OCI-LY3 (cell line): Measurements from ENCODE around the gene FANCC.
"Not testable (repeated sequence)": the region's sequence is repeated elsewhere in the genome, so short reads cannot be mapped to it uniquely, and the experiment has no call there.

Source experiments
- H2AFZ ChIP-seq: fragments of 200-600, 300-600 bp; shearing (Covaris generic); 2 replicates; pipeline ENCODE4 v1.6.0; 2014; ENCODE audit warnings: antibody characterized with exemption, low read depth, low read length
- H3K27ac ChIP-seq: fragments of 200-600, 300-600 bp; sonication (generic); 2 replicates; pipeline ENCODE4 v1.5.1; 2014; ENCODE audit warnings: mild to moderate bottlenecking, low read length, moderate library complexity, mixed read lengths
- H3K27me3 ChIP-seq: fragments of 200-600, 300-600 bp; sonication (generic); 2 replicates; pipeline ENCODE4 v1.6.1; 2014; ENCODE audit warnings: low read depth, low read length, mixed read lengths
- H3K36me3 ChIP-seq: fragments of 200-600, 300-600 bp; sonication (generic); replicated peaks from 2 replicates; pipeline ENCODE3; 2014; ENCODE audit warnings: low read depth, low read length, mixed read lengths
- H3K4me1 ChIP-seq: fragments of 300-600, 200-600 bp; sonication (generic); 2 replicates; pipeline ENCODE4 v1.6.1; 2014; ENCODE audit warnings: low read length, mixed read lengths
- H3K4me2 ChIP-seq: fragments of 200-600, 300-600 bp; sonication (generic); 2 replicates; pipeline ENCODE4 v1.6.1; 2014; ENCODE audit warnings: low read length, mixed read lengths
- H3K4me3 ChIP-seq: fragments of 300-600, 200-600 bp; sonication (generic); 2 replicates; pipeline ENCODE4 v1.5.1; 2014; ENCODE audit warnings: antibody characterized with exemption, mild to moderate bottlenecking, low read length, moderate library complexity
- H3K79me2 ChIP-seq: fragments of 300-600, 200-600 bp; shearing (Covaris generic); 2 replicates; pipeline ENCODE4 v1.6.1; 2014; ENCODE audit warnings: mild to moderate bottlenecking, low read length, mixed read lengths
- H3K9ac ChIP-seq: fragments of 300-600, 200-600 bp; shearing (Covaris generic); 2 replicates; pipeline ENCODE4 v1.6.0; 2014; ENCODE audit warnings: mild to moderate bottlenecking, low read length, moderate library complexity
- H3K9me3 ChIP-seq: fragments of 200-600, 300-600 bp; shearing (Covaris generic); 2 replicates; pipeline ENCODE4 v1.6.1; 2014; ENCODE audit warnings: low read length, mixed read lengths; ENCODE audit not compliant: insufficient read depth
- H4K20me1 ChIP-seq: fragments of 200-600, 300-600 bp; sonication (generic); 2 replicates; pipeline ENCODE4 v1.6.1; 2016; ENCODE audit warnings: low read length, mixed read lengths; ENCODE audit not compliant: insufficient read depth
- EZH2phosphoT487 ChIP-seq: fragments of 200-600 bp; shearing (Covaris generic); IDR thresholded peaks from 2 replicates; pipeline ENCODE4 v1.6.1; 2018; ENCODE audit warnings: antibody characterized with exemption, mixed run types, low read depth
- TF ChIP-seq, protein P1 (sequence below): fragments of 200-600, 300-600 bp; sonication (generic); IDR thresholded peaks from 2 replicates; pipeline ENCODE4 v1.5.1; 2014; ENCODE audit warnings: antibody characterized with exemption, low read length, low read depth

Gene FANCC

DNA sequence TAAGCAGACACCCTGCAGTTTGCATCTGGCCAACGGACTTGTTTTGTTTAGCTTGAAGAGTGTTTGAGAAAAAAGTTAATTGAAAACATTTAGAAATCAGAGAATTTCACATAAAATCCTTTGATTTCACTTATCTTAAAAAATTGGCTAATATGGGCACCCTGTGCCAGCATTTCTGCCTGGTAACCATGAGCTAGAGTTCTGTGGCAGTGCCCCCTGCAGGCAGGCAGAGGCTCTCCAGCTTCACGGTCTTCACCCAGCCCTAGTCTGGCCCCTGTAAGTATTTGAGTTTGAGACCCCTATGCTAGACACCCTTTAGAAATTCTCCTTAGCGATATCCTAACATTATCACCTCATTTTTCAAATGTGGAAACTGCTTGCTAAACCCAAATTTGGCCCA is 18.8 kb upstream of the FANCC start:
- Histone ChIP-seq H3K4me2 (no peak overlapping the region), H3K4me3 (no peak overlapping the region), H2AFZ (no peak overlapping the region), H4K20me1 (no peaks in the 10 kb centered on the region), H3K9ac (no peak overlapping the region), H3K27ac (no peak overlapping the region), H3K79me2 (no peaks in the 10 kb centered on the region), H3K36me3 (no peaks in the 10 kb centered on the region), H3K9me3 (no peaks in the 10 kb centered on the region), H3K27me3 (0 out of 2 replicates have a peak, but pooled peaks cover 3% of the 10 kb centered on the region), H3K4me1 (no peaks in the 10 kb centered on the region)
- TF ChIP-seq, protein P1, sequence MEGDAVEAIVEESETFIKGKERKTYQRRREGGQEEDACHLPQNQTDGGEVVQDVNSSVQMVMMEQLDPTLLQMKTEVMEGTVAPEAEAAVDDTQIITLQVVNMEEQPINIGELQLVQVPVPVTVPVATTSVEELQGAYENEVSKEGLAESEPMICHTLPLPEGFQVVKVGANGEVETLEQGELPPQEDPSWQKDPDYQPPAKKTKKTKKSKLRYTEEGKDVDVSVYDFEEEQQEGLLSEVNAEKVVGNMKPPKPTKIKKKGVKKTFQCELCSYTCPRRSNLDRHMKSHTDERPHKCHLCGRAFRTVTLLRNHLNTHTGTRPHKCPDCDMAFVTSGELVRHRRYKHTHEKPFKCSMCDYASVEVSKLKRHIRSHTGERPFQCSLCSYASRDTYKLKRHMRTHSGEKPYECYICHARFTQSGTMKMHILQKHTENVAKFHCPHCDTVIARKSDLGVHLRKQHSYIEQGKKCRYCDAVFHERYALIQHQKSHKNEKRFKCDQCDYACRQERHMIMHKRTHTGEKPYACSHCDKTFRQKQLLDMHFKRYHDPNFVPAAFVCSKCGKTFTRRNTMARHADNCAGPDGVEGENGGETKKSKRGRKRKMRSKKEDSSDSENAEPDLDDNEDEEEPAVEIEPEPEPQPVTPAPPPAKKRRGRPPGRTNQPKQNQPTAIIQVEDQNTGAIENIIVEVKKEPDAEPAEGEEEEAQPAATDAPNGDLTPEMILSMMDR, result peak; percentile 42
- no peak for TF ChIP-seq EZH2phosphoT487

DNA sequence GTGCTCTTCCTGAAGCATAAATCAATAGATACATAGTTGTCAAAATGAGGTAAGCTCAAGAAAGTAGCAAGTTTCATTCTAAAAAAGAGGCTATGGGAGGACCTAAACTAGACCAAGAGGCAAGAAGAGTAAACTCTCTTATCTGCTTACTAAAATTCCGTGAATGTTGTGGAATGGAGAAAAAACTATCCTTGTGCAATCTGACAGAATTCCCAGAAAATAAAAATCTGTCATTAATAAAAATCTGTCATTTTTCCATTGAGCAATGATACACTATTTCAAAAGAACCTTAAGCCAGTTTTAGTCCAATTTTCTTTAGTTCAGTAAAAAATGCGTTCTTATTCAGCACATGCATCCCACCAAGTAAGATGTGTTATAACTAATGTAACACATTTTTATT is 15.9 kb upstream of the FANCC start:
- no peak overlapping the region for H3K4me3 ChIP-seq
- H4K20me1 ChIP-seq, result no peaks in the 10 kb centered on the region
- TF ChIP-seq, protein P1, result no peak
- no peak for TF ChIP-seq EZH2phosphoT487

DNA sequence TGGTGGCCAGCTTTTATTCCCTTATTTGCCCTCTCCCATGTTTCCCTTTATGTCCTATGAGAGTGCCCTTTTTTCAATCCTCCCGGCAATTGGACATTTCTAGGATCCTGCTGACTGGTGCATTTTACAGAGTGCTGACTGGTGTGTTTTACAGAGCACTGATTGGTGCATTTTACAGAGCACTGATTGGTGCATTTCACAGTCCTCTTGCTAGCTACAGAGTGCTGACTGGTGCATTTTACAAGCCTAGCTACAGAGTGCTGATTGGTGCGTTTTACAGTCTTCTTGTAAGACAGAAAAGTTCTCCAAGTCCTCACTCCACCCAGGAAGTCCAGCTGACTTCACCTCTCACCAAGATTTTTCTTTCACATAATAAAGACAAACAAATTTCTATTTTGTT is 15.4 kb upstream of the FANCC start:
- Histone ChIP-seq H3K4me2 (no peak overlapping the region), H2AFZ (no peak overlapping the region), H3K4me1 (no peaks in the 10 kb centered on the region), H3K4me3 (no peak overlapping the region), H3K36me3 (no peaks in the 10 kb centered on the region), H3K27ac (no peak overlapping the region), H3K9me3 (no peaks in the 10 kb centered on the region), H3K79me2 (no peaks in the 10 kb centered on the region), H4K20me1 (no peaks in the 10 kb centered on the region), H3K9ac (no peak overlapping the region), H3K27me3 (0 out of 2 replicates have a peak, but pooled peaks cover 3% of the 10 kb centered on the region)
- TF ChIP-seq EZH2phosphoT487, result no peak
- TF ChIP-seq, protein P1, result no peak

More for the DNA sequence above, 15.9 kb upstream of the FANCC start:
- Histone ChIP-seq H3K27ac (no peak overlapping the region), H3K9me3 (no peaks in the 10 kb centered on the region), H3K36me3 (no peaks in the 10 kb centered on the region), H3K4me1 (no peaks in the 10 kb centered on the region), H3K27me3 (0 out of 2 replicates have a peak, but pooled peaks cover 3% of the 10 kb centered on the region), H3K79me2 (no peaks in the 10 kb centered on the region), H2AFZ (no peak overlapping the region), H3K9ac (no peak overlapping the region), H3K4me2 (no peak overlapping the region)

DNA sequence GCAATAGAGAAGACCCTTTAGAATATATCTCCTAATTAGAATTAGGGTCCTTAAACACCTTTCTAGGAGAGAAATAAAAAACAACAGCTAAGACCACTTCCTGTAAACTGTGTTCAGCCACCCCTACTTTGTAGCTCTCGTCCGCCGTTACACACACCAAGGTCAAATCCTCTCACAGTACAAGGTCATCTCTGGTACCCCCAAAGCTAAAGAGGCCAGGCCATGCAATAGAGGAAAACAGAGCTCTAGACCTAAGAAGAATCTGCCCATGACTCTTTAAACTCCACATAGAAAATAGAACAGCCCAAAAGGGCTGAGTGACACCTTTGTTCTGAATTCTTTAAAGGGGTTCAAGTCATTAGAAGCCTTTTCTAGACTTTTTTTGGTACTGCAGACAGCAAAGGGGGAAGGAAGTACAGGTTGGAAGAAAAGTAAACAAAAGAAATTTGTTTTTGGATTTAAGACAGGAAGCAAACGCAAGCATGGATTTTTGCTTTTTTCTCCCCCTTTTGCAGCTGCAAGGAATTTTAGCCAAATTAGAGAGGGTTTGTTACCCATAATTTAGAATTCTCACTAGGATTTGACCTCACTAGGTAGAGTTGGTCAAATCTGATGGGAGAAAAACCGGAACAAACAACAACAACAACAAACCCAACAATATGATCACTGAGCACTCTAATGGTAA is 13.4 kb upstream of the FANCC start:
- no peak overlapping the region for H2AFZ ChIP-seq
- no peaks in the 10 kb centered on the region for H4K20me1 ChIP-seq
- no peak overlapping the region for H3K4me3 ChIP-seq
- no peak overlapping the region for H3K27ac ChIP-seq
- H3K4me2 ChIP-seq, result no peak overlapping the region
- TF ChIP-seq EZH2phosphoT487, result no peak
- TF ChIP-seq, protein P1, result no peak
- no peaks in the 10 kb centered on the region for H3K79me2 ChIP-seq
- no peaks in the 10 kb centered on the region for H3K4me1 ChIP-seq
- H3K9ac ChIP-seq, result no peak overlapping the region
- H3K9me3 ChIP-seq, result peaks cover 8% of the 10 kb centered on the region; the same call in 1 of the 2 replicates
- H3K36me3 ChIP-seq, result no peaks in the 10 kb centered on the region
- H3K27me3 ChIP-seq, result 0 out of 2 replicates have a peak, but pooled peaks cover 3% of the 10 kb centered on the region

DNA sequence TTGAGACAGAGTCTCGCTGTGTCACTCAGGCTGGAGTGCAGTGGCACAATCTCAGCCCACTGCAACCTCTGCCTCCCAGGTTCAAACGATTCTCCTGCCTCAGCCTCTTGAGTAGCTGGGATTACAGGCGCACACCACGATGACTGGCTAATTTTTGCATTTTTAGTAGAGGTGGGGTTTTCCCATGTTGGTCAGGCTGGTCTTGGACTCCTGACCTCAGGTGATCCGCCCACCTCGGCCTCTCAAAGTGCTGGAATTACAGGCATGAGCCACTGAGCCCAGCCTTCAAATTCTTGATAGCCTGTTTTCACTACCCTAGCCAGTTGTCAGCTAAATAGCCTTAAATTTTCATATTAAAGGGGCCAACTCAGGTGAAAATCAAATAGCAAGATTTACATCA is 11.6 kb upstream of the FANCC start:
- not testable (repeated sequence) for H3K36me3 ChIP-seq, H3K4me1 ChIP-seq, H3K4me2 ChIP-seq, H3K9ac ChIP-seq, H2AFZ ChIP-seq, H3K27ac ChIP-seq, H3K4me3 ChIP-seq, H3K79me2 ChIP-seq, H3K27me3 ChIP-seq, H4K20me1 ChIP-seq
- H3K9me3 ChIP-seq, result peaks cover 19% of the 10 kb centered on the region
